BJ (cell line): Measurements from ENCODE around the gene GABBR2. TPM values are rescaled to one million over a fixed set of nuclear protein-coding genes. Genes with fewer than 3 reads are reported as not detected.

Source experiments
- CTCF ChIA-PET: fragments of 350-600 bp; formaldehyde crosslinking; extraction: SDS; loops from one replicate; lab custom pipeline; 2021; ENCODE audit warnings: antibody characterized with exemption, inconsistent platforms; lab: Yijun Ruan, JAX
- POLR2A ChIA-PET: fragments of 300-600 bp; sonication (Branson Sonifier 250); formaldehyde crosslinking; extraction: SDS; loops from one replicate; lab custom pipeline; 2021; ENCODE audit warnings: antibody characterized with exemption; lab: Charles Lee
- DNase-seq: peaks from one replicate; pipeline ENCODE4 v3.0.0-alpha.2; 2011; ENCODE audit warnings: low read depth
- H3K27me3 ChIP-seq: 2 replicates; pipeline ENCODE4 v1.6.0; 2011; ENCODE audit warnings: low read length; ENCODE audit not compliant: control insufficient read depth, insufficient read depth
- H3K36me3 ChIP-seq: 2 replicates; pipeline ENCODE4 v1.5.1; 2011; ENCODE audit warnings: low read length; ENCODE audit not compliant: control insufficient read depth, insufficient read depth
- H3K4me3 ChIP-seq: 2 replicates; pipeline ENCODE4 v1.5.1; 2011; ENCODE audit warnings: low read depth, mild to moderate bottlenecking, control low read depth, low read length
- CTCF ChIP-seq: IDR thresholded peaks from 2 replicates; pipeline ENCODE4 v1.5.1; 2011; ENCODE audit warnings: low read depth, mild to moderate bottlenecking, control low read depth, inconsistent platforms, low read length, moderate library complexity; ENCODE audit not compliant: insufficient read depth
- polyA plus RNA-seq: library from polyadenylated mRNA; depleted of rRNA; stranded (reverse); fragments of >200 nt; gene quantifications from 2 replicates; pipeline ENCODE4 v1.2.3, GENCODE V29; 2011

GABBR2 gene
- polyA plus RNA-seq, 1 experiment = 1.6 TPM

GRCh38 chr9:98291820-98292219, 416.9 kb downstream of the GABBR2 start:
- TF ChIP-seq CTCF = no peak
- no peaks in the 10 kb centered on the region for H3K36me3 ChIP-seq
- ChIA-PET CTCF (interaction anchor here (1.0 to 1.2 kb wide), 3 partner anchors 9 to 87 kb away, joined by 3 read pairs; no protein-coding TSS in a partner anchor), POLR2A (no interaction called here)
- H3K27me3 ChIP-seq = peaks cover 4% of the 10 kb centered on the region; the same call in 1 of the 2 replicates
- no peak for DNase-seq
- H3K4me3 ChIP-seq = no peak overlapping the region

DNA sequence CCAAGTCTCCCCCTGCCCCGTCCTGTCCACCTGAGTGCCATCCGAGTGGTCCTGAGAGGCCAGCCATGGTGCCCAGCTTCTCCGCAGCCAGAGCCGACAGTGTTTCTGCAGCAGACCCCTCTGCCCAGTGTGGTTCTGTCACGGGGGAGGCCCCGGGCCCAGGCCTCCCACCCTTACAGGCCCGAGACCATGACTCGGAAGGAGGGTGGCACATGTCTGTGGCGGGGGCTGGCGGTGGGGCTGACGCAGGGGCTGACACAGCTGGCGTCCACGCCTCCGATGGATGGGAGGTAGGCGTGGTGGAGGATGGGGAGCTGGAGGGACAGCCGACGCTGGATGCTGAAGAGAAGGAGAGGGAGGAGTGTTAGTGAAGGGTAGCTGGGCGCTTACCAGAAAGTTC, 418.3 kb downstream of the GABBR2 start:
- POLR2A ChIA-PET = no interaction called here
- DNase-seq = no peak
- no peak for TF ChIP-seq CTCF
- Histone ChIP-seq H3K36me3 (no peaks in the 10 kb centered on the region), H3K27me3 (peaks cover 4% of the 10 kb centered on the region; the same call in 1 of the 2 replicates), H3K4me3 (no peak overlapping the region)
- CTCF ChIA-PET = no interaction called here

- DNase-seq = no peak
- CTCF ChIA-PET = interaction anchor here (1.0 kb wide), 1 partner anchor 82 kb away, joined by 3 read pairs; no protein-coding TSS in a partner anchor
- peaks cover 4% of the 10 kb centered on the region; the same call in 1 of the 2 replicates for H3K27me3 ChIP-seq
- H3K4me3 ChIP-seq = no peak overlapping the region
- no peaks in the 10 kb centered on the region for H3K36me3 ChIP-seq
- POLR2A ChIA-PET = no interaction called here
- TF ChIP-seq CTCF = no peak
Measured at GRCh38 chr9:98289614-98290201, 419.0 kb downstream of the GABBR2 start.

DNA sequence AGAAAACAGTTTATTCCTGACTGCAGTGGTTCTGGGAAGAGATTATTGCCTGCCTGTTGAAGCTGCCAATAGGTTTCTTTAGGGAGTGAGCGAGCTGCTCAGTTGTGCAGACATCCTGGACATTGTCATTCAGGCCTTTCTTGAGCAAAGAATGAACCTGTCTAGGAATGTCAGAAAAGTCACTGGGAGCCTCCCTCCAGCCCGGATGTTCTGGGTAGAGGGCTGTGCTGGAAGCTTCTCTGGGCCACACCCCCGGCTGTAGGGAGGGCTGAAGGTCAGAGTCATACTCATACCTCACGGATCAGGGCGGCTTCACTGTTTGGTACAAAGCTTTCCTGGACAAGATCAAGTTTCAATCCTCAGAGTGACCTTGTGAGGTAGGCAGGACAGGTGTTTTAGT, 419.9 kb downstream of the GABBR2 start:
- Histone ChIP-seq H3K4me3 (no peak overlapping the region), H3K27me3 (peaks cover 5% of the 10 kb centered on the region), H3K36me3 (no peaks in the 10 kb centered on the region)
- no peak for TF ChIP-seq CTCF
- DNase-seq = no peak
- POLR2A ChIA-PET = no interaction called here
- CTCF ChIA-PET = interaction anchor here (0.7 to 1.0 kb wide), 2 partner anchors 81 to 95 kb away, joined by 3 read pairs; no protein-coding TSS in a partner anchor

DNA sequence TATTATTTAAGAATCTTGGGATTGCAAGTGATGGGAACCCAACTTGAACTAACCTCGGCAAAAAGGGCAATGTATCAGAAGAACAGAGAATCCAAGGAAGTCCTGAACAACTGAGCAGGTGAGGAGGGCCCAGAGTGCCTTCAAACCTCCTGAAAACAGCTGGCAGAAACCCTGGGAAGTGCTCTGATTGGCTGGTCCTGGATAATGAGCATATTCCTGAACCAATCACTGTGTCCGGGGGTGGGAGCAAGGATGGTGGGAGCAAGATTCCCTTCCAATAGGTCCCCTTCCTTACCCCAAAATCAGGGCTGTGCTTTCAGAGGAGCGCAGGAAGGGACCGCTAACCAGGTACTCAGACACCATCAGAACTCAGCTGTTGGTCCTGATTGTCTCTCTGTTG, 421.4 kb downstream of the GABBR2 start:
- TF ChIP-seq CTCF = no peak
- Histone ChIP-seq H3K27me3 (peaks cover 9% of the 10 kb centered on the region), H3K4me3 (no peak overlapping the region), H3K36me3 (no peaks in the 10 kb centered on the region)
- POLR2A ChIA-PET = no interaction called here
- no peak for DNase-seq
- CTCF ChIA-PET = interaction anchor here (1.0 kb wide), 1 partner anchor 28 kb away, joined by 5 read pairs; no protein-coding TSS in a partner anchor
